Neuronal stem cell (in vitro differentiated cells): ENCODE results near the gene FANCD2OS.
"Not testable (repeated sequence)": the region's sequence is repeated elsewhere in the genome, so short reads cannot be mapped to it uniquely, and the experiment has no call there.

Experiments used
- DNase-seq: peaks from one replicate; pipeline ENCODE4 v3.0.0-alpha.2; 2013; ENCODE audit warnings: low spot score
- H2AFZ ChIP-seq: one replicate; pipeline ENCODE4 v1.6.1; 2013; ENCODE audit warnings: mild to moderate bottlenecking, low read length, inconsistent platforms
- H2AK5ac ChIP-seq: 2 replicates; pipeline ENCODE4 v1.6.1; 2013; ENCODE audit warnings: low read depth, mild to moderate bottlenecking, inconsistent platforms, low read length, moderate library complexity, mixed read lengths
- H2BK120ac ChIP-seq: 2 replicates; pipeline ENCODE4 v1.6.1; 2013; ENCODE audit warnings: low read depth, mild to moderate bottlenecking, inconsistent platforms, low read length, moderate library complexity, mixed read lengths
- H2BK12ac ChIP-seq: one replicate; pipeline ENCODE4 v1.6.1; 2013; ENCODE audit warnings: low read length, inconsistent platforms
- H2BK15ac ChIP-seq: 2 replicates; pipeline ENCODE4 v1.6.1; 2013; ENCODE audit warnings: mild to moderate bottlenecking, low read length, inconsistent platforms, mixed read lengths
- H2BK5ac ChIP-seq: one replicate; pipeline ENCODE4 v1.6.1; 2013; ENCODE audit warnings: inconsistent platforms, mild to moderate bottlenecking, low read length, moderate library complexity
- H3K14ac ChIP-seq: one replicate; pipeline ENCODE4 v1.6.1; 2013; ENCODE audit warnings: low read length, inconsistent platforms
- H3K18ac ChIP-seq: 2 replicates; pipeline ENCODE4 v1.6.1; 2013; ENCODE audit warnings: low read length, inconsistent platforms
- H3K23ac ChIP-seq: 2 replicates; pipeline ENCODE4 v1.6.1; 2013; ENCODE audit warnings: low read depth, mild to moderate bottlenecking, mixed read lengths, low read length, inconsistent platforms; ENCODE audit not compliant: poor library complexity
- H3K27ac ChIP-seq: replicated peaks from 3 replicates; pipeline ENCODE4 v1.5.1; 2013; ENCODE audit warnings: low read length, inconsistent platforms
- H3K27me3 ChIP-seq, 3 experiments: 2 replicates each; pipeline ENCODE4 v1.6.1; 2013; ENCODE audit warnings: low read length in 3 of 3, mild to moderate bottlenecking in 2 of 3, inconsistent platforms in 1 of 3, low read depth in 1 of 3, mixed read lengths in 1 of 3, moderate library complexity in 1 of 3; ENCODE audit not compliant: control insufficient read depth in 3 of 3, insufficient read depth in 3 of 3
- H3K36me3 ChIP-seq, 2 donors: replicated peaks in 1 of 2; 2 replicates each; pipeline ENCODE4 v1.6.1; 2013; ENCODE audit warnings: low read length in 2 of 2; ENCODE audit not compliant: control insufficient read depth in 2 of 2, insufficient read depth in 2 of 2
- H3K4ac ChIP-seq: 2 replicates; pipeline ENCODE4 v1.6.1; 2013; ENCODE audit warnings: inconsistent platforms, mild to moderate bottlenecking, low read length, moderate library complexity
- H3K4me1 ChIP-seq, 2 donors: 1 replicate in 1 of 2; 2 replicates in 1 of 2; pipeline ENCODE4 v1.6.1; 2013; ENCODE audit warnings: low read length in 2 of 2, low read depth in 1 of 2; ENCODE audit not compliant: control insufficient read depth in 2 of 2, insufficient read depth in 1 of 2
- H3K4me2 ChIP-seq: one replicate; pipeline ENCODE4 v1.6.1; 2013; ENCODE audit warnings: mild to moderate bottlenecking, low read length, inconsistent platforms; ENCODE audit not compliant: insufficient read depth, poor library complexity, severe bottlenecking
- H3K4me3 ChIP-seq, 2 donors: 2 replicates each; pipeline ENCODE4 v1.5.1; 2013; ENCODE audit warnings: low read length in 2 of 2, mild to moderate bottlenecking in 2 of 2, inconsistent platforms in 1 of 2, moderate library complexity in 1 of 2
- H3K79me1 ChIP-seq: one replicate; pipeline ENCODE4 v1.6.1; 2013; ENCODE audit warnings: low read depth, mild to moderate bottlenecking, inconsistent platforms, low read length, moderate library complexity
- H3K9ac ChIP-seq: one replicate; pipeline ENCODE4 v1.6.1; 2013; ENCODE audit warnings: mild to moderate bottlenecking, low read depth, low read length, inconsistent platforms; ENCODE audit not compliant: poor library complexity
- H3K9me3 ChIP-seq, 2 donors: replicated peaks in 1 of 2; 2 replicates each; pipeline versions ENCODE3 to v1.6.1; 2013; ENCODE audit warnings: low read length in 2 of 2, mild to moderate bottlenecking in 2 of 2, inconsistent platforms in 1 of 2, low read depth in 1 of 2, mixed read lengths in 1 of 2, moderate library complexity in 1 of 2; ENCODE audit not compliant: control insufficient read depth in 2 of 2, insufficient read depth in 1 of 2
- H4K8ac ChIP-seq: one replicate; pipeline ENCODE4 v1.6.1; 2013; ENCODE audit warnings: low read depth, mild to moderate bottlenecking, inconsistent platforms, low read length, moderate library complexity
- H4K91ac ChIP-seq: one replicate; pipeline ENCODE4 v1.6.1; 2013; ENCODE audit warnings: low read length, low read depth, mild to moderate bottlenecking, inconsistent platforms; ENCODE audit not compliant: poor library complexity
- WGBS, 2 donors: extraction: QIAGEN DNeasy Blood & Tissue Kit; methylation state at CpG; one replicate each; pipeline ENCODE4 v1.1.7; 2013; ENCODE audit warnings: missing lambda C conversion rate in 2 of 2, mixed read lengths in 1 of 2; ENCODE audit not compliant: insufficient read length in 2 of 2, insufficient replicate concordance in 1 of 2; ENCODE audit errors: extremely low coverage in 2 of 2; 5-methylcytosine and 5-hydroxymethylcytosine counted together

The FANCD2OS gene

DNA sequence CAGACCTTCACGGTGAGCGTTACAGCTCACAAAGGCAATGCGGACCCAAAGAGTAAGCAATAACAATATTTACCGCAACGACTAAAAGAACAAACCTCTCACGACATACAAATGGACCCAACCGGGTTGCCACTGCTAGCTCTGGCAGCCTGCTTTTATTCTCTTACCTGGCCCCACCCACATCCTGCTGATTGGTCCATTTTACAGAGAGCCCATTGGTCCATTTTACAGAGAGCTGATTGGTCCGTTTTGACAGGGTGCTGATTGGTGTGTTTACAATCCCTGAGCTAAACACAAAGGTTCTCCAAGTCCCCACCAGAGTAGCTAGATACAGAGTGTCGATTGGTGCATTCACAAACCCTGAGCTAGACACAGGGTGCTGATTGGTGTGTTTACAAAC lies 27.8 kb upstream of the FANCD2OS start:
- DNase-seq, H3K36me3 ChIP-seq, H2BK120ac ChIP-seq, H3K4me2 ChIP-seq, H3K18ac ChIP-seq, H2BK5ac ChIP-seq, H3K14ac ChIP-seq, H3K9ac ChIP-seq, H3K27me3 ChIP-seq, H3K23ac ChIP-seq, H3K4me1 ChIP-seq, H2BK12ac ChIP-seq, H3K9me3 ChIP-seq, H2AFZ ChIP-seq, H3K79me1 ChIP-seq, H3K4ac ChIP-seq, H4K8ac ChIP-seq, H4K91ac ChIP-seq, H2BK15ac ChIP-seq, H3K27ac ChIP-seq, H2AK5ac ChIP-seq, H3K4me3 ChIP-seq: not testable (repeated sequence)
- no CpG with 5 or more reads among the region's 9 CpGs for WGBS, 2 donors

DNA sequence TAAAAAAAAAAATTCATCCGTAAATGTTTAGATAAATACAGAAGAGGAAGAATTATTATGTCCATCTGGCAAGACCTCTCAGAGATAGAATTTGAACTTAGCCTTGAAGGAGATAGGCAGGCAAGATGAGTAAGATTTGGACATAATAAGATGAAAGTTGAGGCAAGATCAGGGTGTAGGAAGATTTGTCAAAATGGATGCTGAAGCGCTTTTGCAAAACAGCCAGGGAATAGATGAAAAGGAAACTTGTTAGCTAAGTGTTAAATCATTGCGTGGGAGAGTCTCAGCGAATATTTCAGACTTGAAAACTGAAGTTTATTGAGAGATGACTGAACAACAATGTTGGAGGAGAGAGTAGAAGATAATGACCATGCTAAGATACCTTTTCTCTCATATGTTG lies 14.7 kb upstream of the FANCD2OS start:
- no CpG with 5 or more reads among the region's 4 CpGs for WGBS, 2 donors
- H3K79me1 ChIP-seq: peaks cover 3% of the 10 kb centered on the region
- H2AK5ac ChIP-seq: no peak overlapping the region
- H2BK5ac ChIP-seq: no peak overlapping the region
- H4K91ac ChIP-seq: no peak overlapping the region
- H2BK12ac ChIP-seq: no peak overlapping the region
- H3K18ac ChIP-seq: no peak overlapping the region
- no peak overlapping the region for H4K8ac ChIP-seq
- H2BK120ac ChIP-seq: no peak overlapping the region
- no peak overlapping the region for H3K4me3 ChIP-seq
- H3K9ac ChIP-seq: no peak overlapping the region
- H3K23ac ChIP-seq: no peak overlapping the region
- H3K4ac ChIP-seq: no peak overlapping the region
- no peak overlapping the region for H3K27ac ChIP-seq
- no peak overlapping the region for H2BK15ac ChIP-seq
- H3K36me3 ChIP-seq: peaks cover 19 to 78% of the 10 kb centered on the region in 2 donors
- no peaks in the 10 kb centered on the region for H3K27me3 ChIP-seq
- H3K4me2 ChIP-seq: no peak overlapping the region
- no peak for DNase-seq
- H3K9me3 ChIP-seq: no peaks in the 10 kb centered on the region
- H3K4me1 ChIP-seq: no peaks in the 10 kb centered on the region
- no peak overlapping the region for H3K14ac ChIP-seq
- no peak overlapping the region for H2AFZ ChIP-seq

DNA sequence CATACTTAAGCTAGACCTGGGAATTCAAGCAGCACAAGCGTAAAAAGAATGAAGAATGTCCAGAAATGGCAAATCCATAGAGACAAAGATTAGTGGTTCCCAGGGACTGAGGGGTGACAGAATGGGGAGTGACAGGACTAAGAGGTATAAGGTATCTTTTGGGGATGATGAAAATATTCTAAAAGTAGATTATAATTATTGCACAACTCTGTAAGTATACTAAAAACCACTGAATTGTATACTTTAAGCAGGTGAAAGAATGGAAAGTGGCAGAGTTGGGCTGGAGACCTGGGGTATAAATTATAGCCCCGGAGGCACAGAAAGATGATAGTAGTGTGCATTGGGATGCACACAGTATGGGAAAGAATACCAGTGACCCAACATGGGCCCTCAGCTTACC lies 13.0 kb upstream of the FANCD2OS start:
- H3K4me1 ChIP-seq: peaks cover 3 to 5% of the 10 kb centered on the region in 2 donors
- H2BK12ac ChIP-seq: no peak overlapping the region
- H4K91ac ChIP-seq: no peak overlapping the region
- H2AK5ac ChIP-seq: no peak overlapping the region
- H3K18ac ChIP-seq: no peak overlapping the region
- peaks cover 10 to 69% of the 10 kb centered on the region in 2 donors for H3K36me3 ChIP-seq
- no peak overlapping the region for H3K14ac ChIP-seq
- no peak overlapping the region for H3K4ac ChIP-seq
- no peak overlapping the region for H3K4me3 ChIP-seq
- H3K9me3 ChIP-seq: no peaks in the 10 kb centered on the region
- H3K27ac ChIP-seq: no peak overlapping the region
- H2AFZ ChIP-seq: no peak overlapping the region
- no peak overlapping the region for H4K8ac ChIP-seq
- no peaks in the 10 kb centered on the region for H3K27me3 ChIP-seq
- no peak for DNase-seq
- H2BK5ac ChIP-seq: no peak overlapping the region
- H3K23ac ChIP-seq: no peak overlapping the region
- H3K79me1 ChIP-seq: peaks cover 8% of the 10 kb centered on the region
- no CpG with 5 or more reads among the region's 2 CpGs for WGBS, 2 donors
- H2BK15ac ChIP-seq: no peak overlapping the region
- H3K9ac ChIP-seq: no peak overlapping the region
- H3K4me2 ChIP-seq: no peak overlapping the region
- no peak overlapping the region for H2BK120ac ChIP-seq

DNA sequence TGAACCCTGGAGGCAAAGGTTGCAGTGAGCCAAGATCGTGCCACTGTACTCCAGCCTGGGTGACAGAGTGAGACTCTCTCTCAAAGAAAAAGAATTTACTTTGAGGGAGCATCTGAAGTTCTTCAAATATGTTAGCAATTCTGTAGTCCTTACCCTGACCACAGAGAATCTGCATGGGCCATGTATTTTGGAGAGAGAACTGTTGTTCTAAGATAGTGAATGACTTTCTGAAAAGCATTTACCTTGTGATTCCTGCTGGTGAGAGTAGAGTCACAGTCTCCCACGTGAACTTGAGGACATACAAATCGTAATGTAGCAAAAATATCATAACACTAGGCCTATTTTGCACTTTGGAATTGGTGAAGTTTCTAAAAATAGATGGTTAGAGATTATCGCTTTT lies 11.3 kb upstream of the FANCD2OS start:
- Histone ChIP-seq H3K4me1 (peaks cover 3 to 5% of the 10 kb centered on the region in 2 donors), H3K36me3 (peaks cover 5 to 54% of the 10 kb centered on the region in 2 donors), H2BK12ac (no peak overlapping the region), H2AK5ac (no peak overlapping the region), H3K79me1 (peaks cover 12% of the 10 kb centered on the region), H3K4me3 (no peak overlapping the region), H3K18ac (no peak overlapping the region), H3K27me3 (no peaks in the 10 kb centered on the region), H2BK5ac (no peak overlapping the region), H3K4ac (no peak overlapping the region), H3K23ac (no peak overlapping the region), H3K27ac (no peak overlapping the region), H3K4me2 (no peak overlapping the region), H4K8ac (no peak overlapping the region), H3K14ac (no peak overlapping the region), H2BK120ac (no peak overlapping the region), H2AFZ (no peak overlapping the region), H3K9me3 (no peaks in the 10 kb centered on the region), H4K91ac (no peak overlapping the region), H2BK15ac (no peak overlapping the region), H3K9ac (no peak overlapping the region)
- WGBS, 2 donors: no CpG with 5 or more reads among the region's 4 CpGs
- DNase-seq: no peak
